ENCODE results near the gene ATP1A3. TPM values are rescaled to one million over a fixed set of nuclear protein-coding genes. Genes with fewer than 3 reads are reported as not detected.
A peak's percentile ranks its signal among the peaks of the same experiment; 100 is the strongest.
"Not testable (repeated sequence)": the region's sequence is repeated elsewhere in the genome, so short reads cannot be mapped to it uniquely, and the experiment has no call there.

The ATP1A3 gene
- total RNA-seq (100 to 1,000 TPM; 245 to 419 (median 347) TPM), polyA plus RNA-seq (10 to 100 TPM; 38.0 to 87.1 TPM)
- long read RNA-seq, donor 1, transcript ATP1A3-215 (23 exons, 3,551 nt) = major isoform, 6 of 60 reads
- long read RNA-seq, donor 1, partial matches to known transcripts = 49 of 60 reads
- long read RNA-seq, donor 1, other reads (novel, unspliced or antisense) = 5 of 60 reads
- long read RNA-seq, donor 2, transcript ATP1A3-215 (23 exons, 3,551 nt) = major isoform, 8 of 84 reads
- long read RNA-seq, donor 2, partial matches to known transcripts = 68 of 84 reads
- long read RNA-seq, donor 2, other reads (novel, unspliced or antisense) = 8 of 84 reads
- long read RNA-seq, donor 3, transcript ATP1A3-215 (23 exons, 3,551 nt) = major isoform, 7 of 31 reads
- long read RNA-seq, donor 3, partial matches to known transcripts = 23 of 31 reads
- long read RNA-seq, donor 3, other reads (novel, unspliced or antisense) = 1 of 31 reads

DNA sequence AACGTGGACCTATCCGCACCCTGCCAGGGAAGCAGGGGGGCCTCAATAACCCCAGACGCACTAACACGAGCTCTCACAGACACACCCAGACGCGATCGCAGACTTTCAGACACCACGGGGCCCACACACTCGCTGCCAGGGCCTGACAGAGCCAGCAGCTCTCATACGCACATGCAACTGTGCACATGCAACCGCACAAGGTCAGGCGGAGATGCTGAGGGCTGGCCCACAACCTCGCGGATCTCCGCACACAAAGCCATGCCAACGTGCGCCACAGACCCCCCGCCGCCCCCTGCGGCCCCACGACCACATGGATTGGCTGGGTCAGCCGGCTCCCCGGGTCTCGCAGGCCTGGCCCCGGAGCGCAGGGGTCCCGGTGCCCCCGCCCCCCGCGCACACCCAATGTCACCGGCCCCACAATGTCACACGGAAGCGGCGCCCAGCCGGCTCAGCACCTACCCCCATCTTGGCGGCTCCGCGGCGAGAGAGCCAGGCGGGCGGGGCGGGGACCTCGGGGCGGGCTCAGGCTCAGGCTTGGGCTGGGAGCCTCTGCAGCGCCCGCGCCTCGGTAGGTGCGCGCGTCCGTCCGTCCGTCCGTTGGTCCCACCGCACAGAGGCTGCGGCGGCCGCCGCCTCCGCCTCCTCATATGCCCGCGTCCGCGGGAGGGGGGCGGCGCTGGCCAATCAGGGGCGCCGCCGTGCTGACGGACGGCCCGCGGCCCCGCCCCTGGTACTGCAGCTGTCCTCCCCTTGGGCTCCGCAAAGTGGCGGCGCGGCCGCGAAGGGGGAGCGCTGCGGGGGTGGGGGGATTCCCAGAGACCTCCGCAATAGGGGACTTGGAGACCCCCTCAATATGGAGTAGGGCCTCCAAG lies at the start of gene ATP1A3:
Gene ATP1A3 (minus strand): TSS at position 619 of the 872 bp plus-strand sequence. CDS start 154 bp downstream, at position 465.
- Histone ChIP-seq H3K4me1 (peaks cover 0 to 37% (median 19%) of the 10 kb centered on the region in 9 donors), H3K27me3 (peaks cover 3 to 70% (median 65%) of the 10 kb centered on the region in 7 donors), H3K27ac (peak within 1 kb of the TSS; percentile 49 to 98 (median 90)), H3K4me3 (peak within 1 kb of the TSS; percentile 48 to 78 (median 66)), H3K36me3 (no peaks in the 10 kb centered on the region), H3K9me3 (no peaks in the 10 kb centered on the region)
- intact Hi-C loops (cut with DNase I) = loop anchor here in 2 of 10 donors (10.0 kb wide), 1 partner anchor 81 kb away; the partner anchor contains the start of genes GRIK5 (in 2 of the 2) and ZNF574 (in 2 of the 2)
- TF ChIP-seq, protein P1, sequence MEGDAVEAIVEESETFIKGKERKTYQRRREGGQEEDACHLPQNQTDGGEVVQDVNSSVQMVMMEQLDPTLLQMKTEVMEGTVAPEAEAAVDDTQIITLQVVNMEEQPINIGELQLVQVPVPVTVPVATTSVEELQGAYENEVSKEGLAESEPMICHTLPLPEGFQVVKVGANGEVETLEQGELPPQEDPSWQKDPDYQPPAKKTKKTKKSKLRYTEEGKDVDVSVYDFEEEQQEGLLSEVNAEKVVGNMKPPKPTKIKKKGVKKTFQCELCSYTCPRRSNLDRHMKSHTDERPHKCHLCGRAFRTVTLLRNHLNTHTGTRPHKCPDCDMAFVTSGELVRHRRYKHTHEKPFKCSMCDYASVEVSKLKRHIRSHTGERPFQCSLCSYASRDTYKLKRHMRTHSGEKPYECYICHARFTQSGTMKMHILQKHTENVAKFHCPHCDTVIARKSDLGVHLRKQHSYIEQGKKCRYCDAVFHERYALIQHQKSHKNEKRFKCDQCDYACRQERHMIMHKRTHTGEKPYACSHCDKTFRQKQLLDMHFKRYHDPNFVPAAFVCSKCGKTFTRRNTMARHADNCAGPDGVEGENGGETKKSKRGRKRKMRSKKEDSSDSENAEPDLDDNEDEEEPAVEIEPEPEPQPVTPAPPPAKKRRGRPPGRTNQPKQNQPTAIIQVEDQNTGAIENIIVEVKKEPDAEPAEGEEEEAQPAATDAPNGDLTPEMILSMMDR (IDR thresholded peaks at IDR 0.05) = no peak
- peak; percentile 56 to 79 (median 66) for ATAC-seq
- 0 to 1% methylated on average over 76 to 80 of the region's 84 CpGs for WGBS, 2 donors
- DNase-seq = peak; percentile 66 to 74

DNA sequence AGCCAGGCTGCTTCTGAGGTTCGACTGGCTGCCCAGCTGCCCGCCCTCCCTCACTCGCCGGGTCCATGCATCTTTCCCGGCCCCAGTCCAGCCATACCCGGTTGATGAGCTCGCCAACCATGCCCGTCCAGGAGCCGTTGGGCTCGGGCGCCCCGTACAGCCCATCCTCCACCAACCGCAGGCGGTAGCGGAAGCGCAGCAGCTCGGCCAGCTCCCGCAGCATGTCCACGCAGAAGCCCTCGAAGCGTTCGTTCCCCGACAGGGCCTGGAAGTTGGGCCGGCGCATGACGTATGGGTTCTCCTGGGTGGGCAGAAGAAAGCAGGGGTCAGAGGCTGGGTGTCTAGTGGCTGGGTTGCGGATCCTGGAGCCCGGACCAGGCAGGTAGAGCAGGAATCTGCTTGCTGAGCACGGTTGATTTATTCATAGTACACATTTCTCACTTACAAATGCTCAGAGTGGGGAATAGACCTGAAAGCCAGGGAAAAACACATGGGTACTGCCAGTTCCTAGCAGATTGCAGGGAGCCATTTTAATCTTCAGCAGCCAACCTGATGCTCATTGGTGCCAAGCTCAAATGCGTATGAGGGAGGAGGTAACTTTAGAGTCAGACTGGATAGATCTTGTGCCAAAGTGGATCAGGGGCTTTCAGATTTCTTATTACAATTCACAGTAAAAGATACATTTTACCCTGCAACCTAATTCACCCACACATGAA lies 48.6 kb upstream of the ATP1A3 start:
- Histone ChIP-seq H3K27me3 (no peaks in the 10 kb centered on the region), H3K27ac (peak overlapping the region in 2 of 10 donors; percentile 28 to 58), H3K9me3 (no peaks in the 10 kb centered on the region), H3K4me1 (peaks cover 3 to 18% (median 8%) of the 10 kb centered on the region in 9 donors), H3K36me3 (no peaks in the 10 kb centered on the region), H3K4me3 (no peak overlapping the region)
- DNase-seq (no peak), ATAC-seq (peak in 1 of 8 donors; percentile 22)
- TF ChIP-seq, protein P1 (IDR thresholded peaks at IDR 0.05) = no peak
- 91 to 94% methylated on average over 30 of the region's 30 CpGs for WGBS, 2 donors
- intact Hi-C loops (cut with DNase I) = no loop called here

DNA sequence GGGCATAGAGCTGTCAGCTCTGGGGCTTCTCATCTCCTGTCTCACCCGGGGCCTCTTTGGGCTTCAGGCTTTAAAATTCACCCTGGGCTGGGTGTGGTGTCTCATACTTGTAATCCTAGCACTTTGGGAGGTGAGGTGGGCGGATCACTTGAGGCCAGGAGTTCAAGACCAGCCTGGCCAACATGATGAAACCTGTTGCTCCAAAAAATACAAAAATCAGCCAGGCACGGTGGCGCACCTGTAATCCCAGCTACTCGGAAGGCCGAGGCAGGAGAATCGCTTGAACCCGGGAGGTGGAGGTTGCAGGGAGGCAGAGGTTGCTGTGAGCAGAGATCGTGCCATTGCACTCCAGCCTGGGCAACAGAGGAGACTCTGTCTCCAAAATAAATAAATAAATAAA lies 46.5 kb upstream of the ATP1A3 start:
- intact Hi-C loops (cut with DNase I); DNase-seq; H3K27me3 ChIP-seq; H3K36me3 ChIP-seq; H3K4me3 ChIP-seq; H3K9me3 ChIP-seq; ATAC-seq: not testable (repeated sequence)
- Histone ChIP-seq H3K4me1 (peaks cover 3 to 26% (median 14%) of the 10 kb centered on the region in 9 donors), H3K27ac (peak overlapping the region in 5 of 10 donors; percentile 4 to 69 (median 40))
- 90 to 94% methylated on average over 9 of the region's 9 CpGs for WGBS, 2 donors

DNA sequence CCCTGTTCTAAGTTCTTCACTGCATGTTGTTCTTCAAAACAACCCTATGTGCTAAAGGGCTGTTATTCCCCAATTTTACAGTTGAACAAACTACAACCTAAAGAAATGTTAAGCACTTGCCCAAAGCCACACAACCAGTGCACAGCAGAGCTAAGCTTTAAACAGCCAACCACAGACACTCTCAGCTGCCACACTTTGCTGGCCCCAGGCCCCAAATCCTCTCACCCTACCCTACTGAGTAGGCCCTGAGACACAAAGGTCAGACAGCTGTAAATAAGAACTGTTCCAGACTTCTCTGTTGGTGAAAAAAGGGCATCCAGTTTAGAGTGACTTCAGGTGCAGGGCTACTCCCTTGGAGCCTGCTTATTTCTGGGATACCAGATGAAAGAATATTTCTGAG lies 46.0 kb upstream of the ATP1A3 start:
- Histone ChIP-seq H3K27ac (peak overlapping the region in 4 of 10 donors; percentile 8 to 69 (median 42)), H3K36me3 (no peaks in the 10 kb centered on the region), H3K4me3 (no peak overlapping the region), H3K4me1 (peaks cover 3 to 28% (median 14%) of the 10 kb centered on the region in 9 donors), H3K9me3 (no peaks in the 10 kb centered on the region), H3K27me3 (no peaks in the 10 kb centered on the region)
- TF ChIP-seq, protein P1 (IDR thresholded peaks at IDR 0.05) = no peak
- ATAC-seq = no peak
- intact Hi-C loops (cut with DNase I) = no loop called here
- no peak for DNase-seq

All from heart right ventricle (tissue), 16 donors.